NCI-H2029 (cell line): ENCODE results near the gene MRPL37.
"Not testable (repeated sequence)": the region's sequence is repeated elsewhere in the genome, so short reads cannot be mapped to it uniquely, and the experiment has no call there.

Experiments used
- DNase-seq: peaks from one replicate; lab custom pipeline; 2025; lab: John Stamatoyannopoulos, UW

Gene MRPL37

DNA sequence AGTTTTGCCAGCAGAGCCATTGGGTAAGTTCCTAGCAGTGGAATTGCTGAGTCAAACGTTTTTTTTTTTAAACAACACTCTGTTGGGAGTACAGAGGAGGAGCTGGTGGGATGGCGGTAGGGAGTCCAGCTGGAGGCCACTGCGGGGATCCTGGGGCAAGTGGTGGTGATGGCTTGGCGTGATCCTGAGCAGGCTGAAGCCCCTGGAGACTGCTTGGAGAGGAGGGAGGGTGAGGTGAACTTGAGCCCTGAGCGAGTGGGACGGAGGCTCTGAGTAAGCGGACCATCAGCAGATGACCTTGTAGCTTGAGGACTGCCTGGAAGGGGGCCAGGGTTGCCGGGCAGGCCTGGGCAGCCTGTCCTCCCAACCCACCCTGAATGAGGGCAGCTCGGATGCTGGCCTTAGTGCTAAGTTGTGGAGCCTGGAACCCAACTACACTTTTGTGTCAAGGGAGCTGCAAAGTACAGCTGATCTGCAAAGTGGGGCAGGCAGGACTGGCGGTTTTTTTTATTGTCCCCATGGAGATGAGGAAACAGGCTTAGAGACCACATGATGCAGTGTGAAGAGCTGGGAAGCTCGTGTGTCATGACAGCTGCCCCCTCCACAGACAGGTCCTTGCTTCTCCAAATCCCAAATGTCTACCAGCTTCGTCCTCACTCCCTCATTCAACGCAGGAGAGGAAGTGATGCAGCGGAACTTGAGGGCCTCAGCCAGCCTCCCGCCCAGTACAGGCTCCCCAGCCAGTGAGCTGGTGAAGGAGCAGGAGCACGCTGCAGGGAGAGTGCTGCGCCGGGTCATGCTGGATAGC lies 20.2 kb downstream of the MRPL37 start:
- peak; percentile 45 for DNase-seq

DNA sequence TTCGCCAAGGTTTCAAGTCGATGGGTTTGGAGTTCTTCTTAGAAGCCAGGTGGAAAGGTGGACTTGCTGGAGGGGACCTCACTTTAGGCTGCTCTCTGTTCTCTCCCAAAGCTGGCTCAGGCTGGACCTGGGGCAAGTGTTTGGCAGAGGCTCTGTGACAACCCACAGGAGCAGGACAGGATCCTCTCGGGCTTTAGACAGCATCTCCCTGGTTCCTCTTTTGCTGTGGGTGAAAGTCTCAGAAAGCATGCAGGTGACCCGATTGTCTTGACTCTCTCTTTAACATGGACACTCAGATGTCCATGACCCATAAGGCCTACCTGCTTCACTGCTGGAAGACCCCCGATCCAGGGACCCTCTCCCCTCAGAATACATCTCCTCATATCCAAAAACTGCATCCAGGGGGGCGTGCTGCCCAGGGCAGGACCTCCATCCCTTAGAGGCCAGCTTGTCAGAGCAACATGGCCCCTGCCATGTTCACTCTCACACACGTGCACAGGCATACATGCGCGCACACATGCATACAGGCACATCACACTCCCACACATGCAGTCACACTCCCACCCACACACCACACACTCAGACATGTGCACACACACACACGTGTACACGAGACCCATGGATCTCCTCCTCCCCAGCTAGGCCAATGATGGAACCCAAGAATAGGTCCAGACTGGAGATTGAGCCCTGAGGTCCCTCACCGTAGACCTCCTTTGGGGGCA lies 21.3 kb downstream of the MRPL37 start:
- DNase-seq, result no peak

DNA sequence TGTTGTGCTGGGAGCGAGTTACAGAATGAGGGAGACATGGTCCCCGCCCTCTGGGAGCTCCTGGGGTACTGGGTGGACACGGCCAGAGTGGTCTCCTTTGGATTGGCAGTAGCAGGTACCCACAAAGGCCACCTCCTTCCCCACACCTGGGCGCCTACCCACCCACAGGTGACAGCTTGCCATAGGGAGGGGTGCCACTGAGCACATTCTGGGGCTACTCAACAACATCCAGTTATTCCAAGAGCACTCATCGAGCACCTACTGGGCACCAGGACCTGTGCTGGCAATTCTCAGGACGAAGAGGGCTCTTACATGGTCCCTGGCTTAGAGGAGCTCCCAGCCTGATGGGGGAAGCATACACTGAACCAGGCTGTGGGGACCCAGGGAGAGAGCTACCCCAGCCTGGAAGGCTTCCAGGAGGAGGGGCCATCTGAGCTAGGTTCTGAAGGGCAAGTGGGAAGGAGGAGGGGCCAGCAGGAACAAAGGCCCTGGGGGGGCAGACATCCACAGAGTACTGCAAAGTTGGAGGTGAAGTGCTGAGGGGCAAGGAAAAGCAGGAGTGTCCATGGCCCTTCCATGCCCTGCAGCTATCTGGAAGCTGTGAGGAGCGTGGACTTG lies 22.0 kb downstream of the MRPL37 start:
- DNase-seq, result peak; percentile 36

DNA sequence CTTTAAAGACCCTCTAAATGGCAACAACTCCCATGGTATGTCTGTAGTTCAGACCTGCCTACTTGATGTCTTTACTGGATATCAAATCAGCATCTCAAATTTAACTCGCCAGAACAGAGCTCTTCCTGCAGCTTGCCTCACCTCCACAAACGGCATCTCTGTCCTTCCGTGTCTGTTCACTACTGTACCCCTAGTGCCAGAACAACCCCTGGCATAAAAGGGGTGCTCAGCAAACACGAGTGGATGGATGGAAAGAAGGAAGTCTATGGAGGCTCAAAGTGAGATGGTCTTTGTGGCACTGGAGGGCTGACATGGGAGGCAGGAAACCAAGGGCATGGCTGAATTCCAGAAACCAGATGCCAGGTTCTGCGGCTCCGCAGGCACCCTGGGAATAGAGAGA lies 22.7 kb downstream of the MRPL37 start:
- DNase-seq, result no peak

DNA sequence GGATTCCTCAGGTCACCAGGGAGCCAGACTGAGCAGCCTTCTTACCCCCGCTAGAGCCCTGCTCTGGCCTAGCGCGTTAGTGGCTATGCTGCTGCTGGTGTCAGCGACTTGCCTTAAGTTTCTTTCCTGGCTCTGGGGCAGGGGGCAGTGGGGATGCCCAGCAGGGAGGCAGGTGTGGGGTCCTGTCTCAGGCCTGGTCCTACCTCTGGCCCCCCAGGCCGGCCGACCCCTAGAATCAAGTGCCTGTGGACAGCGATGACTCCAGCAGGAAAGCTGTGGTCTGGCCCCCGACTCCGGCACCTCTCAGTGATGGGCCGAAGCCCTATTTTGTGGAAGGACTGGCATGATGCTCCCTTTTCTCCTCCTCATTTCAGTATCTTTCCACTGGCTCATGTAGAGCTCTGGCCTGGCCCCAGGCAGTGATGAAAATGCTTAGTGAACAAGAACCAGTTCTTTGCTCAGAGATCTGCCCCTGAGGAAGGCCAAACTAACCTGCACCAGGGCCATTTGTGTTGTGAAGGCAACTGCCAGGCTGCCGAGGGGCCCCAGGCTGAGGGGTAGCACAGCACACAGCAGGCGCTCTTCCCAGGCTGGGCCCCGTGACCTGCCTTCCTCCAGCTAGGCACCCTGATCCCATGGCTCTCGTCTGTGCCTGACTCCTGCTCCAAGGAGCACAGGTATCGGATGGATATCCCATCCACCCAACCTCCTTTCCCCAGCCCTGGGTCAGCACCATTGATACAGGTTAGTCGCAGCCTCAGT lies 23.7 kb downstream of the MRPL37 start:
- no peak for DNase-seq

DNA sequence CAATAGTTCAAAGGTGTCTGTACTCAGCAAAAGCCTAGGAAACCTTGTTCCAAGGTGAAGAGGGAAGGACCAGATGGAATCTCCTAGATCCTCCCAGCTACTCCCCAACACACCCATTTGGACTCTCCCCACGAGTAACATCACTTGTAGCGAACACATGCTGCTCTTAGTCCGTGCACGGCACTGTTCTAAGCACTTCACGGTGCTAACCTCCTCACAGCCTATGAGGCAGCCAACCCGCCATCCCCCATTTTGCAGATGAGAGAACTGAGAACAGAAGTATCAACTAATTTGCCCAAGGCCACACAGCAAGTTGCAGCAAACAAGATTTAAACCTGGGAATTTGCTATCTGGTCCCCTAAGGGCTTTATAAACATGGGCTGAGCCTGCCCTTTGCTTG lies 24.3 kb downstream of the MRPL37 start:
- DNase-seq, result no peak

DNA sequence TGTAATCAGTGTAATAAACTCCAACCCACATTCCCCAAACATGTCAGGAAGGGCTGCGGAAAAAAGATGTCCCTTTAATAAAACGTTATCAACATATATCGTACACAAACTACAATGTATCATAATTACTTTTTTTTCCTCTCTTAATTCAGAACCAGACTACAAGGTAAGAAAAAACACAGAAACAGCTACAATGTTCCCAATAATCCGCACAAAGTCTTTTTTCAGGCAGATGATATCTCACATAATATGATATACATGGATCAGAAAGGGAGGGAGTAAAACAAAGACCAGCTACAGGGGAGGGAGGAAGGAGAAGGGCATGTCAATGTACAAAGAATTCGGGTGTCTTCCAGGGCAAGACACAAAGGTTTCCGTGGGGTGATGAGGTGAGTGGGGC lies 25.4 kb downstream of the MRPL37 start:
- no peak for DNase-seq

DNA sequence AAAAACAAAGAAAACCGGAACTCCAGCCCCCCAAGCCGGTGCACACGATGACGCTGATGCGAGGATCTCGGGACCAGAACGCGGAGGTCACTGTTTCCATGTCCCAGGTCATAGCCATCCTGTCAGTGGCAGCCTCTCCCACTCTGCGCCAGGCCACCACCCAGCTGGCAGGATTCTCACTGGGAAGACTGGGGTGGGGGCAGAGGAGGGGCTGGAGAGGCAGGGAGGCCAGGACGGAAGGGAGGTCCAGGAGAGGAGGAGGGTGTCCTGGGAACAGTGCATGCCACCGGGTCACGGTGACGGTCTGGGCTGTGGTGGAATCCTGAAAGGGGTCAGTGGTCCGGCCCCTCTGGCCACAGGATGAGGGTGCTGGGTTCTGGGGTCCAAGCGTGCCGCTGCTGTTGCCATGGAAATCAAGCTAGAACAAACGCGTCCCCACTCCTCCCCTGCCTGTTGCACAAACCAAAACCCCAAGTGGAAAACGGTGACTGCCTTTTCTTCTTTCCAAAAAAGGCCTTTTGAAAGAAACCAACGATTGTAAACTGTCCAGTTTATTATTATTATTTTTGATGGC lies 26.1 kb downstream of the MRPL37 start:
- DNase-seq, result no peak

DNA sequence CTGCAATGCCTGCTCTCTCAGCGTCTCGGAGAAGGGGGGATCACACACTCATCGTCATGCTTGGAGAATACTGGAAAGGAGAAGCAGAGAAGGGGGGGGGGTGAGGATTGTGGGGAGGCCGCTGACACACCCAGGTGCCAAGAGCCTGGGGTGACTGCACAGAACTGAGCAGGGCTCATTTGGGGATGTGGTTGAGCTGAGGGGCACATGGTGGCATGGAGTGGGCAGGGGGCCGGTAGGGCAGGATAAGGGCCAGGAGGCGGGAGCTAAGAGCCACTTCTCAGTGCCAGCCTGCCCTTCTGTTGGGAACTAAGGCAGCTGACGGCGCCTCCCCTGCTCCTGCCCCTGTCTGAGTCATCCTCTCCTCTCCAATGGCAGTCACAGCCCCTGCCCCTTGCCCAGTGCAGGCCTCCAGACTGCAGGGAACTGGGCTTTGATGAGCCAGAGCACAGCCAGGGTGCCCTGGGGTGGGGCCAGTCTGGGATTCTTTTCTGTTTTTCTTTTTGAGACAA lies 27.2 kb downstream of the MRPL37 start:
- DNase-seq, result no peak

DNA sequence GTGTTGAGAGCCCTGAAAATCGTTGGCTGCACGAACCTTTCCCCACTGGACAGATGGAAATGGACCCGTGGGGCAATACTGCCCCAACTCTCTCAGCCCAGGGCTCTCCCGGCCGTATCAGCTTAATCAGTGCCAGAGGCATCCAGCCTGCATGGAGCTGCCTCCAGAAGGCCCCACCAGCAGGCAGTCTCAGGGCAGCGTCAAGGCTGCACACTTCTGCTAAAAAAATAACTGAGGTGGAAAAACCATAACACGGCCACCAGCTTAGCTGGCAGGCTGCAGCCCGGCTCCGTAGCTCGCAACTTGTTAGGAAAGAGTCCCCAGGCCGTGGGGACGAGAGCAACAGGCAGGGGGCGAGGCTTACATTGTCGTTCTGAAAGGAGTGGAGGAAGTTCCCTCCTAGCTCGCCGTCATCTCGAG lies 27.9 kb downstream of the MRPL37 start:
- no peak for DNase-seq

DNA sequence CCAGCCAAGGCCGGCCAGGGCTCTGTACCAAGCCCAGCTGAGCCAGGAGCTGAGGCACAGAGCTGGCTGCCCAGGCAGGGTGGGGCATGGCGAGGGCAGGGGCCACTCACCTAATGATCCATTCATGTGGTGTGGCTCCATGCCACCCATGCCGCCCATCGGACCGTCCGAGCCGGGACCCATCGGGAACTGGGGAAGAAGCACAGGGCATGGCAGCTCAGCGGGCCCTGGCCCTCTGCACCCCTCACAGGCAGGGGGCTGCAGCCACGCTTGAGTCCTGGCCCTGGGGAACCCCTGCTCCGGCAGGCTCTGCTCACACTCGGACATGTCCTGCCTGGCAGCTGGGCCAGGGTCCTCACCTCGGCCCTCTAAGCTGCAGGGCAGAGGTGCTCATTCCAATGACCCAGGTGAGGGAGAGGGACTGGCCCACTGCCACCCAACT lies 28.7 kb downstream of the MRPL37 start:
- DNase-seq, result no peak

DNA sequence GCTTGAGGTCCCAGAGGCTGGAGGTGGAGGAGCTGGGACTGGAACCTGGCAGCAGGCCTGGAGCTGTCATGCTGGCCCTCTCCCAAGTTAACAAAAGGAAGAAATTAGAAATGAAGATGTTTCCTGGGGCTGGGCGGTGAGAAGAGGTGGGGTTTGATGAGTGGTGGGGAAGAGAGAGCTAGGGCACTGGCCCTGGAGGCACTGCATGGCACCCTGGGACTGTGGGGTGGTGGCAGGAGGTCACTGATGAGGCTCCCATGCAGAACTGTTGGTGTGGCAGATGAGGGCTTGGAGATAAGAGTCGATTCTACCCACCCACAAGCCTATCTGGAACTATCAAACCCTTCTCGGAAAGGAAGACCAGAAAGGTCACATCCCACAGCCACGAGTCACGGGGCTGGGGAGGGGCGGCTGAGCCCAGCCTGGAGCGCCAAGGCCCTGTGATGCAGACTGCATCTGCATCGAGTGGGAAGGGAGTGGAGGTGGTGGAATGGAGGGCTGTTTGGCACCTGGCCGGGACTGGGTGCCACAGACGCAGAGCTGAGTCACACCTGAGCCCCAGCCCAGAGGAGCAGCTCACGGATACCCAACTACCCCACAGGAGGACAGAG lies 29.4 kb downstream of the MRPL37 start:
- DNase-seq, result peak; percentile 34

DNA sequence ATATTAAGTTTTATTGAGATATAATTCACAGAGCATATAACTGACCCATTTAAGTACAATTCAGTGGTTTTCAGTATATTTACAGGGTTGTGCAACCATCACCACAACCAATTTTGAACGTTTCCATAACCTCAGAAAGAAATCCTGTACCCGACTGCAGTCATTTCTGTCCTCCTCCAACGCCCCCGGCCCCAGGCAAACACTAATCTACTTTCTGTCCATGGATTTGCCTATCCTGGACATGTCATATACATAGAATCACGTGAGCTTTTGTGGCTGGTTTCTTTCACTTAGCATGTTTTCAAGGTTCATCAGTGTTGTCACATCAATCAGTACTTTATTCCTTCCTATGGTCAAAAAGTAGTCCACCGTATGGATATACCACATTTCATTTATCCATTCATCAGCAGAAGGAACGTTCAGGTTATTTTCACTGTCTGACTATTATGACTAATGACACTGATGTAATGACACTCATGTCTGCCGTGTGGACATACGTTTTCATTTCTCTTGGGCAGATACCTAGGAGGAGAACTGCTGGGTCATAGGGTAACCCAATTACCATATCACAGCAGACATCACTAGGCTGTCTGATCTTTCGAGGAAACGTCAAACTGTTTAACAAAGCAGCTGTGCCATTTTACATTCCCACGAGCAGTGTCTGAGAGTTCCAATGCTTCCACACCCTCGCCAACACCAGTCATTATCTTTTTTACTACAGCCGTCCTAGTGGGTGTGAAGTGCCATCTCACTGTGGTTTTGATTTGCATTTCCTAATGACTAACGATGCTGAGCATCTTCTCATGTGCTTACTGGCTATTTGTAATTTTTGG lies 30.8 kb downstream of the MRPL37 start:
- DNase-seq, result no peak

DNA sequence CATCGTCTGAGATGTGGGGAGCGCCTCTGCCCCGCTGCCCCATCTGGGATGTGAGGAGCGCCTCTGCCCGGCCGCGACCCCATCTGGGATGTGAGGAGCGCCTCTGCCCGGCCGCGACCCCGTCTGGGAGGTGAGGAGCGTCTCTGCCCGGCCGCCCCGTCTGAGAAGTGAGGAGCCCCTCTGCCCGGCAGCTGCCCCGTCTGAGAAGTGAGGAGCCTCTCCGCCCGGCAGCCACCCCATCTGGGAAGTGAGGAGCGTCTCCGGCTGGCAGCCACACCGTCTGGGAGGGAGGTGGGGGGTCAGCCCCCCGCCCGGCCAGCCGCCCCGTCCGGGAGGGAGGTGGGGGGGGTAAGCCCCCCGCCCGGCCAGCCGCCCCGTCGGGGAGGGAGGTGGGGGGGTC lies 33.2 kb downstream of the MRPL37 start:
- DNase-seq, result not testable (repeated sequence)

DNA sequence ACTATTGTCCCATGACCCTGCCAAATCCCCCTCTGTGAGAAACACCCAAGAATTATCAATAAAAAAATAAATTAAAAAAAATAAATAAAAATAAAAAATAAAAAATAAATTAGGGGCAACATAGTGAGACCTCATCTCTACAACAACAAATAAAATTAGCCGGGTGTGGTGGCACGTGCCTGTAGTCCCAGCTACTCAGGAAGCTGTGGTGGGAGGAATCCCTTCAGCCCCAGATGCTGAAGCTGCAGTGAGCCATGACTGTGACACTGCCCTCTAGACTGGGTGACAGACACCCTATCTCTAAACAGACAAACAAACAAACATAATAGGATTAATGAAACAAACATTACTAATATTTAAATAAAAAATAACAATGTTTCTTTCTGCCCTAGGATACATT lies 34.3 kb downstream of the MRPL37 start:
- no peak for DNase-seq

DNA sequence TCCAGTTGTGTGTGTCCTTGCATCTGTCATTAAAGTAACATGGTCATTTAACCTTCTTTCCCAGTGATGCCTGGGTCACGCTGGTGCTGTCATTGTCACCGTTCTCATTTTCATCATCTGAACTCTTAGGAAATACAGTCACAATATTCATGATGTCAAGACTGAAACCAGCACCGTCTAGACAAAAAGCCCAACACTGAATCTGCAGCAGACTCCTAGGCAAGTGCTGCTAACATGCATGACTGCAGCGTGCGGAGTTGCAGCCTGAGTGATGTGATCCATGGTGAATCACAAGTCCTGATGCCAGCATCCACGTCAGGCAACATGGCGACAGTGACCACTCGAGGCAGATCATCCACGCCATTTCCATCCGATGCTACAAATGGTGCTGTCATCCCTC lies 37.6 kb downstream of the MRPL37 start:
- no peak for DNase-seq

DNA sequence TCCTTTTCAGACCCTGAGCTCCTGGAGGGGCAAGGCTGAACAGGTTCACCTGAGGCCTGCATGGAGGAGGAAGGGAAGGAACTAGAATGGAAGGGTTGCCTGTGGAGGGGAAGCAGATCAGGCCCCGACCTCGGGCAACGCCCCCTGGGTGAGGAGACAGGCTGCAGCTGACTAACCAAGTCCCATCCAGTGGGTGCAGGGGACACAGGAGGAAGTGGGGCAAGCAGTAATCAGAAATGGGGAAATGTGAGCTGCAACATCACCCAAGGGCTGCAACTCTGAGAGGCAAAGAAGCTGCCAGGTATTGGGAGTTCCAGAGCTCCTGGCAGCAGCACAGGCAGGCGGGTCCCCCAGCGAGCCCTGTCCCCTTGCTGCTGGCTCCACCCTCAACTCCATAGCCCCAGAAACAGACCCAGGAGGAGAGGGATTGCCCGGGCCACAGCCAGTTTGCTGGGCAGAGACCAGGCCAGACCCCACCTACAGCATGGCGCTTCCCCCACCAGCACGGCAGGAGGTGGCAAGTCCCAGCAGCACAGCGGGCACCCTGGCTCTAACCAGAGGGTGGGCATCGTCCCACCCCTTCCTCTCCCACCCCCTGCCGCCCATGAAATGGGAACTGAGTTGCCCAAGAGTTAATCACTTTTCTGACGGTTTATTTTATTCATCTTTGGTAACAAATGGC lies 38.5 kb downstream of the MRPL37 start:
- DNase-seq, result no peak

DNA sequence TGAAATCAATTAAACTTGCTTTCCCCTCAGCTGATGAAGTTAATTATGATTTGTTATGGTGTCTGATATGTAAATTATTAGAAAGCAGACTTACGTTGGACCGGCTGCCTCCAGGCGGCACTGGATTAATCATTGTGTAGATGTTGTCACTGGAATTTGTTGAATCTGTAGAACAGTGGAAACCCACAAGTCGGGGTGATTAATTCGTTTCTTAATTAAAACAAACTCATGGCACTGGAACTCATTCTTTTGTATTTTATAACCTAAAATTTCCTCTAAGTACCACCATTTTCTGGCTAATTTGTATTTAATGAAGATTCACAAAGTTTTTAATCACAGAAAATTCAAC lies 39.0 kb downstream of the MRPL37 start:
- DNase-seq, result no peak

DNA sequence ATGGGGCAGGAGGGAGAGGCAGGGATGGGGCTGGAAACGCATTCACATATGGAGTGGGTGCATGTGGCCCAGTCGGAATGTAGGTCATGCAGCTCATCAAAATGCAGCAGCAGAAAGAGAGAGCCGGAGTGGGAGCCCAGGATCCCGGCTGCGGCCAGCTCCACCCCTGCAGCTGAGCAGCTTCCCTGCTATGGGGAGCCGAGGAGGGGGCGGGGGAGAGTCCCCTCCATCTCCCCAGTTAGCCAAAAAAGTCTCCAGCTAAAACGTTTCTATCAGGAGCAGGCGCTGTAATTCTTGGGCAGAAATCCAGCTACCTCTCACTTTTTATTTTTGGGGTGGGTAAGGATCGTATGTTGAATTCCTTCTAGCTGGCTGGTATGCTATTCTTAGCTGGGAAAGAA lies 39.7 kb downstream of the MRPL37 start:
- DNase-seq, result no peak
